ENCODE results near the gene KCNIP1. TPM values are rescaled to one million over a fixed set of nuclear protein-coding genes. Genes with fewer than 3 reads are reported as not detected.

The KCNIP1 gene
- total and polyA plus RNA-seq, 2 of the 8 experiments (the other 6 are each of a cell fraction or from before 2014, with no cell fraction given): 0.52 to 0.83 TPM

DNA sequence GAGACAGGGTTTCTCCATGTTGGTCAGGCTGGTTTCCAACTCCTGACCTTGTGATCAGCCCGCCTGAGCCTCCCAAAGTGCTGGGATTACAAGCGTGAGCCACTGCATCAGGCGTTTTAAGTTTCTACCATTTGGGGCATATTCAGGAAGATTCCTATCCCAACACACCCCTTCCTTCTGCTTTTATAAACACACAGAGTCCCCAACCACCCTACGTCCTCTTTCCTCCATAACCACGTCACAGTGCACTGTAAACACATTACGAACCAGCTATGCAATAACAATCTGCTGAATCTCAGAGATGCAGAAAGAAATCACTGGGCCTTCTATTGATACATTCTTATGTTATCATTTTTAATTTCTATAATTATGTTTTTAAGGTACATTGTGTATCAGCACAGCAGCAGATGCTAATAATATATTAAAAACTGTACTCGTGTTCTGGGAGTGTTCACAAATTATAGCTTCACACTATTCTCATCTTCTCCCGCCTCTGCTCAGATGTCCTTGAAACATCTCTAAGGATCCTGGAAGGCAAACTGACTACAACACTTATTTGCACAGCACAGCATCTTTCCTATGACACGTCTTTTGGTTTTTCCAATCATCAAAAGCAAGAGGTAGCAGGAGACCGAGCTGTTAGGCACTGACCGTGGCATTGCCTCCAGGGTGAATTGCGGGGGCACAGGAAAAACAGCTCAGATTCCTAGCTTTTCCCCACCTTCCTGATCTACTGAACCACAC lies 60.2 kb downstream of the KCNIP1 start:
- ChIA-PET CTCF (ENCODE audit: partially characterized antibody) (interaction anchor here (0.7 to 1.2 kb wide), 4 partner anchors 18 to 67 kb away, joined by 3 to 5 read pairs (median 3); no protein-coding TSS in a partner anchor), POLR2A (ENCODE audit: partially characterized antibody) (no interaction called here)
- Histone ChIP-seq H2BK20ac (ENCODE audit: low read length) (no peak overlapping the region), H4K91ac (replicated peaks; ENCODE audit: insufficient read length, low read length) (no peak overlapping the region), H3K36me3 (ENCODE audit: control insufficient read depth in 2 of 4, insufficient read depth in 4 of 4, low read length in 3 of 4) (no peaks in the 10 kb centered on the region), H4K5ac (ENCODE audit: insufficient read length, low read depth, low read length) (no peak overlapping the region), H3K9me3 (ENCODE audit: insufficient read depth in 2 of 2, low read depth in 1 of 2, low read length in 1 of 2) (no peaks in the 10 kb centered on the region), H3K4ac (replicated peaks; ENCODE audit: insufficient read length, low read depth, low read length) (no peak overlapping the region), H3K27ac (ENCODE audit: low read depth, low read length) (no peak overlapping the region), H4K8ac (ENCODE audit: extremely low read depth, insufficient read depth, low read length) (no peak overlapping the region), H2AK5ac (ENCODE audit: low read depth, low read length) (no peak overlapping the region), H3K27me3 (replicated peaks in 1 of 4; ENCODE audit: control insufficient read depth in 3 of 4, extremely low read depth in 1 of 4, insufficient read depth in 3 of 4, low read length in 3 of 4) (no peaks in the 10 kb centered on the region; a peak in 1 of 7 replicates), H2AFZ (ENCODE audit: low read length) (no peak overlapping the region), H3K23ac (ENCODE audit: insufficient read length) (no peak overlapping the region), H2BK15ac (ENCODE audit: low read length) (no peak overlapping the region), H2BK12ac (ENCODE audit: low read depth, low read length) (no peak overlapping the region), H2BK120ac (replicated peaks; ENCODE audit: low read depth, low read length) (no peak overlapping the region), H2BK5ac (ENCODE audit: low read depth, low read length) (no peak overlapping the region), H3K79me2 (ENCODE audit: control insufficient read depth in 1 of 2, insufficient read depth in 2 of 2, low read length in 2 of 2) (no peaks in the 10 kb centered on the region), H3K56ac (replicated peaks; ENCODE audit: insufficient read length, low read depth, low read length) (no peak overlapping the region), H3K4me2 (ENCODE audit: insufficient read depth in 1 of 2, low read depth in 2 of 2, low read length in 2 of 2) (no peak overlapping the region), H3K9ac (replicated peaks in 1 of 4; ENCODE audit: extremely low read depth in 1 of 4, low read depth in 3 of 4, low read length in 3 of 4) (no peak overlapping the region), H3K4me1 (replicated peaks in 1 of 4; ENCODE audit: control insufficient read depth in 3 of 4, insufficient read depth in 4 of 4, low read length in 3 of 4) (peaks cover 0 to 5% (median 0%) of the 10 kb centered on the region in 4 experiments; a peak in 2 of 7 replicates), H3K18ac (ENCODE audit: extremely low read depth, low read length) (no peak overlapping the region), H3K79me1 (ENCODE audit: low read depth, low read length) (no peaks in the 10 kb centered on the region), H3K23me2 (ENCODE audit: low read depth, low read length) (no peaks in the 10 kb centered on the region), H3K4me3 (ENCODE audit: extremely low read depth in 1 of 4, insufficient read depth in 2 of 4, low read depth in 3 of 4, low read length in 4 of 4) (no peak overlapping the region), H4K20me1 (replicated peaks in 1 of 2; ENCODE audit: control insufficient read depth in 1 of 2, insufficient read depth in 2 of 2, low read length in 2 of 2) (no peaks in the 10 kb centered on the region), H3K14ac (ENCODE audit: insufficient read length) (no peak overlapping the region)
- FAIRE-seq: no peak
- WGBS, 2 experiments (ENCODE audit: extremely low coverage in 1 of 2, insufficient coverage in 1 of 2, insufficient read length in 1 of 2, insufficient replicate concordance in 2 of 2, low coverage in 1 of 2, low lambda C conversion rate in 2 of 2, missing lambda C conversion rate in 1 of 2): 84 to 100% methylated on average over 1 to 12 of the region's 12 CpGs
- no peak for TF ChIP-seq CBX8 (IDR thresholded peaks at IDR 0.05; ENCODE audit: borderline replicate concordance, low read depth, low read length)
- DNase-seq (ENCODE audit: low read depth in 1 of 2, low spot score in 2 of 2): no peak

Measured in H1 (cell line).